Adipocyte (in vitro differentiated cells): ENCODE results near the gene GP2.

Experiments used
- DNase-seq: peaks from one replicate; pipeline ENCODE4 v3.0.0-alpha.2; 2015; ENCODE audit warnings: low read depth
- H3K27me3 ChIP-seq: replicated peaks from 2 replicates; pipeline ENCODE4 v1.7.0; 2013; ENCODE audit warnings: mild to moderate bottlenecking, low read length, moderate library complexity; ENCODE audit not compliant: control insufficient read depth, insufficient read depth
- H3K36me3 ChIP-seq: 2 replicates; pipeline ENCODE4 v1.7.0; 2013; ENCODE audit warnings: low read length, mild to moderate bottlenecking, moderate library complexity; ENCODE audit not compliant: control insufficient read depth, insufficient read depth, severe bottlenecking
- H3K4me1 ChIP-seq: 2 replicates; pipeline ENCODE4 v1.7.0; 2013; ENCODE audit warnings: mild to moderate bottlenecking, low read length, moderate library complexity; ENCODE audit not compliant: control insufficient read depth, insufficient read depth
- H3K4me3 ChIP-seq: 2 replicates; pipeline ENCODE4 v1.7.0; 2013; ENCODE audit warnings: mild to moderate bottlenecking, low read length, moderate library complexity
- H3K9ac ChIP-seq: 2 replicates; pipeline ENCODE4 v1.7.0; 2013; ENCODE audit warnings: mild to moderate bottlenecking, low read length, moderate library complexity
- H3K9me3 ChIP-seq: 2 replicates; pipeline ENCODE4 v1.7.0; 2013; ENCODE audit warnings: mild to moderate bottlenecking, low read length, moderate library complexity; ENCODE audit not compliant: control insufficient read depth

GP2 gene

DNA sequence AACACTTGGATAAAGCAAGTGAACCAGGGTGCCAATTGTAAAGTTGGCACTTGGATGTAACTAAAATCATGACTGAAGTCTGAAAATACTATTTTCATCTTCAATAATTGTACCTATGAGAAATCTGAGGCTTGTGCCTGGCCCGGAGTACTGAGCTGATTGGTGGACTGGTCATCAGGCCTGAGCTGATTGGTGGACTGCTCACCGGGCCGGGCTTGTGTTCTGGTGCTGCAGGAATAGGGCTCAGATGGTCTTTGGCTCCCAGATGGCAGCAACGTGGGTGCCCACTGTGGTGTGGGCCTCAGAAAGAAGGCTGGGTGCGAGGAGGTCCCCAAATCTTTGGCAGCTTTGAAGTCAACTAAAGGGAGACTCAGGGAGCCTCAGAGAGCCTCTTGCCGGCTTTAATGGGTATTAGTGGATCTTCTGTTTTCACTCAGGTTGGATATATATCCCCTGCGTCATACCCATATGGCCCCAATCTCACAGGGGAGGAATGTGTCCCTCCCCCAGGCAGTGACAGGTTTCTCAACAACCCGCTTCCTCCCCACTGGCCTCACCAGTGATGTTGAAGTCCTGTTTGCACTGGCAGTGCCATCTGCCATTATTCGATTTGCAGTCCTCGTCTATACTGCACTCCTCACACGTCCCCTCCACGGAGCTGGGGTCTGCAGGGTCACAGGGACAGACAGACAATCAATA, 20.5 kb upstream of the GP2 start:
- no peak overlapping the region for H3K4me3 ChIP-seq
- no peaks in the 10 kb centered on the region for H3K9me3 ChIP-seq
- H3K27me3 ChIP-seq = peaks cover 20% of the 10 kb centered on the region
- DNase-seq = no peak
- no peak overlapping the region for H3K9ac ChIP-seq
- no peaks in the 10 kb centered on the region for H3K36me3 ChIP-seq
- no peaks in the 10 kb centered on the region for H3K4me1 ChIP-seq

DNA sequence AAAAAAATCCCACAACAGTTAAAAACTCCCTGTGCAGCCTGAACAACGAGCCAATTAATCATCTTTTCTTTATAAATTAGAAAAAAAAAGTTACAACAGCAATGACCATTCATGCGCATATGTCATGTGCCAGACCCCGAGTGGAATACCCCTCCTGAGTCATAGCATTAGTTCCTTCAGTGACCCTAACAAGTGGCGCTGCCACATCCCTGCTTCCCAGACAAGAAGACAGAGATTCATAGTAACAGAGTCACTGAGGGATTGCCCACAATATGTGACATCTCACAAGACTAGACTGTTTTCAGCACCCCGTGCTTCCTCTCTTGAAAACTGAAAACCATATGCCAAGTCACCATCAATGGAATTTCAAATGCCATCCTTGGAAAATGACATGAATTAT, 17.3 kb upstream of the GP2 start:
- DNase-seq = no peak

DNA sequence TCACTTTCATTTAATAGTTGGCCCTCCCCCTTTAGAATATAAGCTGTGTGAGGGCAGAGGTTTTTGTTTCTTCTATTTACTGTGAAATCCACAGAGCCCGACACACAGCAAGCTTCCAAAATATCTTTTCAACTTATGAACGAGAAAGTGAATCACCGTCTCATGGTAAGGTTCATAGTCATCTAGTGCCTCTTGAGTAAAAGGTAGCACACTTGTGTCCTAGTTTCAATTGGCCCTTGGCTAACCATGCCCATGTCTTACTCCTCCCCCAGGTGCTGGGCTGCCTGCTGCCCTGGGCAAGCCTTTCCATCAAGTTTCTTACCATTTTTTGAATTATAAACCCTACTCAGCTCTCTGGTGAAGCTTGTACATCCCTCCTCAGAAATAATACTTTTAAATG, 12.4 kb upstream of the GP2 start:
- H3K9me3 ChIP-seq = no peaks in the 10 kb centered on the region
- no peaks in the 10 kb centered on the region for H3K27me3 ChIP-seq
- no peak overlapping the region for H3K4me3 ChIP-seq
- DNase-seq = no peak
- H3K4me1 ChIP-seq = no peaks in the 10 kb centered on the region
- H3K9ac ChIP-seq = no peak overlapping the region
- no peaks in the 10 kb centered on the region for H3K36me3 ChIP-seq

More for the DNA sequence above, 17.3 kb upstream of the GP2 start:
- Histone ChIP-seq H3K27me3 (peaks cover 15% of the 10 kb centered on the region), H3K4me3 (no peak overlapping the region), H3K9ac (no peak overlapping the region), H3K9me3 (no peaks in the 10 kb centered on the region), H3K4me1 (no peaks in the 10 kb centered on the region), H3K36me3 (no peaks in the 10 kb centered on the region)

DNA sequence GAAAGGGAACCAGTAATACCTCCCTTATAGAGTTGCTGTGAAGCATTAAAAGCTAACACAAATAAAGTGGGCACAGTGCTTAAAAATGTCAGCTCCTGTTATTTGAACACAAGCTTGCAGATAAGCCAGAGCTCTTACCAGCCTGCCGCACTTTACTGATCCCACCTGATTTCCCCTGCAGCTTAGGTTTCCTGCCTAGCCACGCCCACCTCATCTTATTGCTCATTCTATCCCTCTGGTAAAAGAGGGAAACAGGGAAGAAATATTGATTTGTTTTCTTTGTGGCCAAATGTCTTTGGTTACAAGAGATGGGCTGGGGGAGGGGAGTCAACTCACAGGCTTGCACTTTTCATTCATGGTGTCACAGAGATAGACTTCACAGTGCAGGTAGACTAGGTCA, 9.6 kb upstream of the GP2 start:
- no peak for DNase-seq
- H3K4me3 ChIP-seq = no peak overlapping the region
- no peaks in the 10 kb centered on the region for H3K4me1 ChIP-seq
- H3K9ac ChIP-seq = no peak overlapping the region
- no peaks in the 10 kb centered on the region for H3K27me3 ChIP-seq
- H3K36me3 ChIP-seq = no peaks in the 10 kb centered on the region
- H3K9me3 ChIP-seq = no peaks in the 10 kb centered on the region

DNA sequence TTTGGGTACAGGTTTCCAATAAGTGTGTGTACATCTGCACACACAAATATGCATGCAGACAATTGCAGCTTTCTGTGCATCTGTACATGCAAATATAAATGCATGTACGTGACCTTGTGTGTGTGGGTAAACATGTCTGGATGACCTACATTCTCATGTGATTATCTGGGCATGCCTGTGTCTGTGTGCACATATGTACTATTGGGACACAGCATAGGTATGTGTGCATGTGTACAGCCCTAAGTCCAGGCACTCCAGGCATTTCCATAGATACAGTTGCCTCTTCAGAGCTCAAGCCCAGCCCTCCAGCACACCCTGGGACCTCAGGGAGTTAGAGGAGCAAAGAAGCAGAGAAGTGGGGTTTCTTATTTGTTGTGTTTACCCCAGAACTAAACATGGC, 7.1 kb upstream of the GP2 start:
- Histone ChIP-seq H3K27me3 (no peaks in the 10 kb centered on the region), H3K9me3 (no peaks in the 10 kb centered on the region), H3K9ac (no peak overlapping the region), H3K36me3 (no peaks in the 10 kb centered on the region), H3K4me1 (no peaks in the 10 kb centered on the region), H3K4me3 (no peak overlapping the region)
- no peak for DNase-seq

DNA sequence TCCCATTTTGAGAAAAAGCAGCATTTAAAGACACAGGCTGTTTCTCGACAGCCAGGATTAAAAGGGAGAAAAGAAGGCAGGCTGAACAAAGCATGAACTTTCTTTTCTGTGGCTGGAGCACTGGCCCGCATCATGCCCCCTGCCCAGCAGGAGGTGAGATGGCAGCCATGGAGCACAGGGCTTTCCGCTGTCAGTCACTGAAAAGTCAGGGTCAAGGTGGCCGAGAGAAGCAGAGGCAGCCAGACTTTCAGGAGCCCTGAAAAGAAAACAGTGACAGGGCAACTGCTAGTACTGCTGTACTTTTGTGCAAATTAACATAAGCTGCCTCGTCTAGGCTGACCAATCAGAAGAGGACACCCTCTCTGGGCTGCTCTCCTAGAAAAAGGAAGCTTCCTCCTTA, 5.8 kb upstream of the GP2 start:
- DNase-seq = no peak
- no peak overlapping the region for H3K9ac ChIP-seq
- no peaks in the 10 kb centered on the region for H3K36me3 ChIP-seq
- H3K4me1 ChIP-seq = no peaks in the 10 kb centered on the region
- H3K4me3 ChIP-seq = no peak overlapping the region
- H3K27me3 ChIP-seq = no peaks in the 10 kb centered on the region
- no peaks in the 10 kb centered on the region for H3K9me3 ChIP-seq

DNA sequence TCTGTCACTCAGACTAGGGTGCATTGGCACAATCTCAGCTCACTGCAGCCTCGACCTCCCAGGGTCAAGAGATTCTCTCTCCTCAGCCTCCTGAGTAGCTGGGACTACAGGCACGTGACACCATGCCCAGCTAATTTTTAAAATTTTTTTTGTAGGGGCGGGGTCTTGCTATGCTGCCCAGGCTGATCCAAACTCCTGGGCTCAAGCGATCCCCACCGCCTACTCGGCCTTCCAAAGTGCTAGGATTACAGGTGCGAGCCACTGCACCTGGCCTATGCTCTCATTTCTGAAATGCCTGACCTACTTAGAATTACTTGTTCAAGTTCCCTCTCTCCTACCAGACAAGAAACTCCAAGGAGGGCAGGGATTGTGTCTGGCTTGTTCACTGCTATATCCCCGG, 5.1 kb upstream of the GP2 start:
- Histone ChIP-seq H3K36me3 (no peaks in the 10 kb centered on the region), H3K27me3 (no peaks in the 10 kb centered on the region), H3K9ac (no peak overlapping the region), H3K9me3 (no peaks in the 10 kb centered on the region), H3K4me3 (no peak overlapping the region), H3K4me1 (no peaks in the 10 kb centered on the region)
- DNase-seq = no peak

DNA sequence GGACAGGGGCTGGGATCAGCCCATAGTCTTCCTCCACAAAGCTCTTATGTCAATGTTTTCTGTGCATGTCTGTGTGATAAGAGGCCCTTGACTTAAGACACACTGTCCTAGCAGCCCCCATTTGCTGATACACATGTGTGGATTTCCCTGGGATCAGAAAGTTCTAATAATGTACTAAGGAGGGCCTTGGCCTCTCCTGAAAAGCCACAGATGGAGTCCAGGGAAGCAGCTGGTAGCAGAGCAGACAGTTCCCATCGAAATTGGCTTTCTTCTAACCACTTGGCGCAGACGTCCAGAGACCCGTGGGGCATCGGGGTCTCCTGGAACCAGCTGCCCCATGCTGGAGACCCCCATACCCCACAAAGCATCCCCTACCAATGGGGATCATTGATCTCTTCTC, 4.3 kb upstream of the GP2 start:
- Histone ChIP-seq H3K27me3 (no peaks in the 10 kb centered on the region), H3K9me3 (no peaks in the 10 kb centered on the region), H3K9ac (no peak overlapping the region), H3K4me1 (no peaks in the 10 kb centered on the region), H3K4me3 (no peak overlapping the region), H3K36me3 (no peaks in the 10 kb centered on the region)
- DNase-seq = no peak

DNA sequence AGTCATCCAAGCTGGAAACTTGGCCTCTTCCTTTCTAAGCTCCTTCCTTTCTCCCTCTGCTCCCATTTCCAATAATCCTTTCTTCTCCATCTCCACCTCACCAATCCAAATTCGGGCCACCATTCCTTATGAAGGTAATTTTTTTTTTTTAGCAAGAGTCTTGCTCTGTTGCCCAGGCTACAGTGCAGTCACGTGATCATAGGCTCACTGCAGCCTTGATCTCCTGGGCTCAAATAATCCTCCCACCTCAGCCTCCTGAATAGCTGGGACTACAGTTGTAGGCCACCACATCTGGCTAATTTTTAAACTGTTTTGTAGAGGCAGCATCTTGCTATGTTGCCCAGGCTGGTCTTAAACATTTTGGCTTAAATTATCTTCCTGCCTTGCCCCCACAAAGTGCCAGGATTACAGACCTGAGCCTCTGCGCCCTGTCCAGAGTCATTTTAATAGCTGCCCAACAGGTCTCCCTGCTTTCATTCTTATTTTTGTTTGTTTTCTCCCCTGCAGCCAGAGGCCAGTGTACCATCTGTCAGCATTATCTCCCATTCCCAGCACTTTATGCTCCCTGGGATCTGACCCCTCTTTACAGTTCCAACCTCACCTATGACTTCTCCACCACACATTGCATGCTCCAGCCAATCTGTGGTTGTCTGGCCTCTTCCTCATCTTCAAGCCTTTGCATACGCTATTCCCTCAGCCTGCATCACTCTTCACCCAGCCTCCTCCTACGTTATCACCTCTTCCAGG, 2.3 kb upstream of the GP2 start:
- no peak overlapping the region for H3K4me3 ChIP-seq
- no peak overlapping the region for H3K9ac ChIP-seq
- H3K36me3 ChIP-seq = no peaks in the 10 kb centered on the region
- no peaks in the 10 kb centered on the region for H3K4me1 ChIP-seq
- no peaks in the 10 kb centered on the region for H3K27me3 ChIP-seq
- no peaks in the 10 kb centered on the region for H3K9me3 ChIP-seq
- no peak for DNase-seq

DNA sequence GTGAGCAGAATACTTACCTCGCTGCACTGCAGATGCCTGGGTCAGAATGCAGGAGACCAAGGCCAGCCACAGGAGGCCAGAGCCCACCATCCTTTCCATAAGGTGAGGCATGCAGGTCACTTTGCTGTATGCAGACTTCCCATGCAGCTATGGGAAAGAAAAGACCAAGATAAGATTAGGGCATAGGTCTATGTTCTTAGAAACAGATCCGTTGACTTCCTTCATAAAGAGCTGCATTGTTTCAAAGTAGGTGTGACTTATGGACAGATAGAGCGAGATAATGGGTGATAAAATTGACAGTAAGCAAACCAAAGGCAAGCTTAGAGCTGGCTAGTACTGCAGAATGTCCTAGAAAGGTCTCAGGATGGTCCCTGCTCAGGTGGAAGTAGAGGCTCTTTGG, 992 bp downstream of the GP2 start:
- Histone ChIP-seq H3K36me3 (no peaks in the 10 kb centered on the region), H3K27me3 (peaks cover 4% of the 10 kb centered on the region), H3K4me3 (no peak overlapping the region), H3K9me3 (no peaks in the 10 kb centered on the region), H3K9ac (no peak overlapping the region), H3K4me1 (no peaks in the 10 kb centered on the region)
- no peak for DNase-seq

DNA sequence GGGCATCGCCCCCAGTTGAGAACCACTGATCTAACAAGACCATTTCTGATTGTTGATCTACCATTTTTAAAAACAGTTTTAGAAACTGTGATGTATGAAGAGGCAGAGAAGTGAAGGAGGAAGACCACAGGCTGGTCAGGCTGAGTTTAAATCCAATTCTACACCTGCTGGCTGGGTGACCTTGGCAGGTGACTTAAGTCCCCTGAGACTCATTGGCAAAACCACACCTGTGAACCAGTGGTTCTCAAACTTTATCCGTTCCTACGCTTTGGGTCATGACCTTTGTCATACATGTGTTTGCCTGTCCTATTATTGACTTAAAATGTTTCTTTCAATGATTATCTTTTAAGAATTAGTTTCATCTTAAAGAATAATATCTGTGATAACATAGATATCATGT, 2.3 kb downstream of the GP2 start:
- H3K9me3 ChIP-seq = no peaks in the 10 kb centered on the region
- H3K36me3 ChIP-seq = no peaks in the 10 kb centered on the region
- no peak for DNase-seq
- H3K4me3 ChIP-seq = no peak overlapping the region
- peaks cover 4% of the 10 kb centered on the region for H3K27me3 ChIP-seq
- no peak overlapping the region for H3K9ac ChIP-seq
- H3K4me1 ChIP-seq = no peaks in the 10 kb centered on the region
